CD4-positive, alpha-beta T cell treated with Interleukin-17A for 4 hours (primary cell): Measurements from ENCODE around the gene MYL12A.
"Not testable (repeated sequence)": the region's sequence is repeated elsewhere in the genome, so short reads cannot be mapped to it uniquely, and the experiment has no call there.

Experiments used
- DNase-seq: peaks from one replicate; pipeline ENCODE4 v3.0.0-alpha.2; 2020; ENCODE audit warnings: mixed read lengths

The MYL12A gene

GRCh38 chr18:3247240-3248061 lies at the start of gene MYL12A:
TSS of gene MYL12A (plus strand) at chr18:3247801. CDS start at chr18:3253248, 5,447 bp downstream.
- DNase-seq = peak; percentile 96

DNA sequence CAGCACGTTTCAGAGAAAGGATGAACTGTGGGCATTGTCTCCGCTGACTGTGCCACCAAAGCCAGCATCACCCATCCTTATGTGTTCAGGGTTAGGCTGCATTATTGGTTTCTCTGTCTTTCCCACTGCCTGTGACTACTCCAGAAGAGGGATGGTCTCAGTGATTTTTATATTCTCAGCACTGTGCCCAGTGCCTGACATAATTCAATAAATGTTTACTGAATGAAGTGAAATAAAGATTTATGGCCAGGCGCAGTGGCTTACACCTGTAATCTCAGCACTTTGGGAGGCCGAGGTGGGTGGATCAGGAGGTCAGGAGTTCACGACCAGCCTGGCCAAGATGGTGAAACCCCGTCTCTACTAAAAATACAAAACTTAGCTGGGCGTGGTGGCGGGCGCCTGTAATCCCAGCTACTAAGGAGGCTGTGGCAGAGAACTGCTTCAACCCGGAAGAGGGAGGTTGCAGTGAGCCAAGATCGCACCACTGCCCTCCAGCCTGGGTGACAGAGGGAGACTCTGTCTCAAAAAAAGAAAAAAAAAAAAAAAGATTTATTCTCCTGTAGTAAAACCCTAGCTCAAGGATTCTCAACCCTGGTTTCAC lies 49.2 kb upstream of the MYL12A start:
- DNase-seq = not testable (repeated sequence)

DNA sequence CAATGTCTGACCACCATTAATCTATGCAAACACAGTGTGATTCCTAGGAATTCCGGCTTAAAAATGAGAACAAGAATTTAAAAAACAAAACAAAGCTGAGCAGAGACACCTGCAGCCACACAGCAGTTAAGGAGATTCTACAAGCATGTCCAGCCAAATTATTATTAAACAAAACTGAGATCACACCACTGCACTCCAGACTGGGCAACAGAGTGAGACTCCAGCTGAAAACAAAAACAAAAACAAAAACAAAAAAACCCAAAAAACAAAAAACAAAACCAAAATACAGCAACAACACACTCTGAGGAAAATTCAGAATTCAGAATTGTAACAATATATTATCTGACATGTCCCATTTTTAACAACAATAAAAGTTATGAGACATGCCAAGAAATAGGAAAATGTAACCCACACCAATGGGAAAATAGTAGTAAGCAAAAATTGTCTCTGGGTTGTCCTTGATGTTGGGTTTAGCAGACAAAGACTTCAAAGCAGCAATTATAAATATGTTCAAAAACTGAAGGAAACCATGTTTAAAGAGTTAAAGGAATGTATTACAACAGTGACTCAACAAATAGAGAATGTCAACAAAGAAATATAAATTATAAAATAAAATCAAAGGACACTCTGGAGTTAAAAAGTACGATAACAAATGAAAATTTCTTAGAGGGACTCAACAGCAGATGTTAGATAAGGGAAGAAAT lies 47.5 kb upstream of the MYL12A start:
- no peak for DNase-seq

GRCh38 chr18:3205239-3205638 lies 42.4 kb upstream of the MYL12A start:
- no peak for DNase-seq

DNA sequence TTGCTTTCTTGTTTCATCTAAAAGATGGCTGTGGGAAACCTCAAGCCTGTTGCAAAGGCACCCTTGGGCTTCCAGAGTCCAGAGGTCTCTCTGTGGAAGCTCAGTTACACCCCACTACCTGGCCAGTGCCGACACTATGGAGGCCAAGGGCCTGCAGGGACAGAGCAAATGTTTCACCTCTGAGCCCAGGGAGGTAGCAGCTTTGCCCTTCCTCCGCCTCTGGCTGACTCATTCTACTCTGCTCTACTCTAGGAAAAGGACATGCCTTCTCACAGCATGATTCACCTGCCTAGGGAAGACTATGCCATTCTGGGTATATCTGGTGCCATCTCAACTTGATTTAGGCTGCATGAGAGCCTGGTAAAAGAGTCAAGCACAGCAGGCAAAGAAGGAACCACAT lies 40.0 kb upstream of the MYL12A start:
- no peak for DNase-seq

GRCh38 chr18:3209859-3210569 lies 37.6 kb upstream of the MYL12A start:
- no peak for DNase-seq

DNA sequence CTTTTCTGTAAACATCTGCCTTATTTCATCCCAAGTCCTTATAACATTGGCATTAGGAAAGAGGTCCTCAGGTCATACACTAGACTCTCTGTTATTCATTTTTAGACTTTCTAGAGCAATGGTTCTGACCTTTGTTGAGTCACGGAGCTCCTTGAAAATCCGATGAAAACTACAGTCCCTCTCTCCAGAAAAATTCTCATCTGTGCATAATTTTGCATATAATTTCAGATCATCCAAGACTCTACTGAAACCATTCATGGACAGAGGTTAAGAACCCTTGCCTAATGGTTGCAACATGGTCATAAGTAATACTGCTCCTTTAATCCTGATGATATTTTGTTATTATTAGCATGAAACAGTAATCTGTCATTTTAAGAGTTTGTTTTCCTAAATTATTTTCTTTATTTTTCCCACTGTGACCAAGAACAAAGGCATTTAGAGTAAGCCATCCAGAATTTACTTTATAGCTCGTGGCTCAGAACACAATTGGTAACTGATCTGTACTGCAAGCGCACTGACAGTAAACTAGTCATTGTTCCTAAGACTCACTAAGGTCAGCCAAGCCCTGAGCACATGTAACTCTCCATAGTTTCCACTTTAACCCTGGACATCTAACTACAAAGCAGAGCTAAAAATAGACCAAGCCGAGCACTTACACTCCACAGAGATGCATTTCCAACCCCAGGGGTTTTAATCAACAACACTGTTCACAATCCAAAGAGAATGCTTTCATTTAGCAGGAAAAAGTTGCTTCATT lies 36.2 kb upstream of the MYL12A start:
- DNase-seq = no peak

DNA sequence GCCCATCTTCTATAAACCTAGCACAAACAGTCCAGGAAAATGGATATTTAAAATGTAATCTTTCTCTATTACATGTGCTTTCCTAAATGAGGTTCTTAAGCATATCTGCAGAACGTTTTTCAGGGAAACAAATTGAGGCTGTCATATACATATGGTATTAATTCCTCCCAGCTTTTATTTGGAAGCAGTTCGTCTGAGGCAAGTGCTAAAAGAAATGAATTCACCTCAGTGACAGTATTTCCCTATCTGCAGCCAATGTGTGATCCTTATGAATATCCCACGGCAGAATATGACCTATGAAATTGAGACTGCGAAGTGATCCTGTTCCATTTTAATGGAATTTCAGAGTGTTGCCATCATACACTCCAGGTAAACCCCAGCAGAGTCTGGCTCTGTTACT lies 34.9 kb upstream of the MYL12A start:
- no peak for DNase-seq

DNA sequence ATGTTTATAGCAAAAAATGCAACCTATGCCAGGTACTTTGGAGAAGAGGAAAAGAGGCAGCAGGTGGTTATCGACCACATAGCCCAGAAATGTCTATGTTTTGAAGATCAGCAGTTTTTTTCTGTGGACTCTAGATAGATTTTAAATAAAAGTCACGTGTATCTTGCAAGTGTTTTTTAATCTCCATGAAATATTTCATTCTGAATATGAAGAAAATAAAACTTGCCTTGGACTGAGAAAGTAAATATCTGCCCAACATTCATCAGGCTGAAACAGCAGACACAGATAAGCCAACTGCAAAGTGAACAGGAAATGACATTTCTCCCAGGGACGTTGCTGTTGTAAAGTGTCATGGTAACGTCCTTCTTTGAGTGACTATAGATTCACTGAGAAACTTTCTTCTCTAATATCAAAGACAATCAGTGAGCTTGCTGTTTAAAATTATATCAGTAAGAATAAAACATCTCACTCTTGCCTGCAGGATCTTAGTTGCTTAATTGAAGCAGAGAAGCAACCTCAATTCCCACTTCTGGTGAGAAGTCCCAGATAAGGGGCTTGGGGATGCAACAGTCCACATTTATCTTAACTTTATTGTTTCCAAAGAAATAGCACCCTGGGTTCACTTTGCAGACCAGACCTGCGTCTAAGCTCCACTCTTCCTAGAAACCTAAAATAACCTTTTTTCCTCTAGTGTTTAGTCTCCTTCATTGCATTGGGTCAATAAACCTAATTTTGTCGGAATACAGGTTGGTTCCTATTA lies 34.1 kb upstream of the MYL12A start:
- DNase-seq = peak; percentile 10

DNA sequence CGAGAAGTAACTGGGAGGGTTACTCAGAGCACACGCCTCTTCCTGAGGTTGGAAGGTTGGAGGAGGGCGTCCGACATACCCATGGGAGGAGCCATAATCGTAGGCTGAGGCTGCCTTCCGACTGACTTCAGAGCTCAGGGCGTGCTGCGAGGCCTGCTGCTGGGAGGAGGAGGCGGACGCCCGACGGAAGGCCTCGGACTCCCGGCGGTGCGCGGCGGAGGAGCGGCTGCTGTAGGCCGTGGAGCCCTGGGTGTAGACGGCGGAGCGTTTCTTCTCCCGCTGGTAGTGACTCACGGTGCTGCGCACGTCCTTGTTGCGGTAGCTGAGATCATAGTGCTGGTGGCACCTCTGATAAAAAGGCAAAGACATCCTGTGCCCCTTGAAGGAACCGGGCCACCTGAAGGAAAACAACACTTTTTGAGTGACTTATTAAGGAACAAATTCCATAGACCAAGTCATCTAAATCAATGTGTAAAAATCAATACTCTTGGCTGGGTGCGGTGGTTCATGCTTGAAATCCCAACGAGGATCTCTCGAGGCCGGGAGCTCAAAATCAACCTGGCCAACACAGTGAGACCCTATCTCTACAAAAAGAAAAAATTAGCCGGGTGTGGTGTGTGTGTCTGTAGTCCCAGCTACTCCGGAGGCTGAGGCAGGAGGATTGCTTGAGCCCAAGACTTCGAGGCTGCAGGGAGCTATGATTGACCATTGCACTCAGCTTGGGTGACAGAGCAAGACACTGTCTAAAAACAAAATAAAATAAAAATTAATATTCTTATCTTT lies 32.6 kb upstream of the MYL12A start:
- no peak for DNase-seq

DNA sequence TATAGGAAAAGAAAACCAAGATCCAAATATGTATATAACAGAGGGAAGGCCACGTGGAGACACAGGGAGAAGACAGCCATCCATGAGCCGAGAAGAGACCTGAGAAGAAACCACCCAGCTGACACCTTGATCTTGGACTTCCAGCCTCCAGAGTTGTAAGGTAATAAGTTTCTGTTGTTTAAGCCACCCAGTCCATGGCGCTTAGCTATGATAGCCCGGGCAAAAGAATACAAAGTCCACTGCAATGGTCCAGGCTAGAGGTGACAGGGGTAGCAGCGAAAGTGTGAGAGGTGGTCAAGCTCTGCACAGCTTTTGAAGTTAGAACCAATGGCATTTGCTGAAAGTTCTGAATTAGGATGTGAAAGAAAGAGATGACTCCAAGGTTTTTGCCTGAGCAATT lies 30.6 kb upstream of the MYL12A start:
- no peak for DNase-seq

GRCh38 chr18:3217948-3218647 lies 29.5 kb upstream of the MYL12A start:
- no peak for DNase-seq

GRCh38 chr18:3218819-3219218 lies 28.8 kb upstream of the MYL12A start:
- DNase-seq = no peak

GRCh38 chr18:3219241-3219630 lies 28.4 kb upstream of the MYL12A start:
- no peak for DNase-seq

DNA sequence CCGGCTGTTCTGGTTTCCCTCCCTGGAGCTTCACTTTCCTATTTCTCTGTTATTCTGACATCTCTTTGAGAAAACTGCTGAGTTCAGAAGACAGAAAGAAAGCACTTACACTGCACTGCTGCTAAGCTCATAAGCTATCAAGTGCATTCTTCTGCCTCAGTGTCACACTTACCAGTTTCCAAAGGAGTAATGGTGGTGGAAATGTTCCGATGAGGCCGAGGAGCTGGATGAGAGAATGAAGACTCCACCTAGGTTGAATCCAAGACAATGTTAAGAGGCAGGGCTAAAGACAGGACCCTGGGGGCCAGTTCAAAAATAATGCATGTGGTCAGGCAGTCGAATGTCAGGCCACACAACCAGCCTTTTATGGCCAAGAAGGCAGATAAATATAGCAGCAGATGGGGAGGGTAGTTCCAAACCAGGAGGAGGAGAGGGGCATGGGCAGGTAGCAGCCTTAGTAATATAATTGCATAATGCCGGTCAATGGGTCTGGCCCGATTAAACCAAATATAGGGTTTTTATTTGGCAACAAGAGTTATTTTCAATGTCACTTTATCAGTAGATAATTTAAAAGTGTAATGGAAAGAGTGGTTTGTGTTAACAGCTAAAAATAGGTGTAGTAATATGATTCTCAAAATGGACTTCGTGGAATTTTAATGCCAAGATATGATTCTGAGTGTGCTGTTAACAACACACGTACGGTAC lies 27.8 kb upstream of the MYL12A start, which contains the start of gene MYOM1:
Gene MYOM1 (minus strand): TSS at position 338 of the 705 bp plus-strand sequence. CDS start 4,745 bp downstream, outside the sequence.
- DNase-seq = no peak

GRCh38 chr18:3220868-3221267 lies 26.7 kb upstream of the MYL12A start:
- not testable (repeated sequence) for DNase-seq

- DNase-seq = no peak
These were observed 26.1 kb upstream of the MYL12A start for GRCh38 chr18:3221496-3221895.

GRCh38 chr18:3223356-3223755 lies 24.2 kb upstream of the MYL12A start:
- DNase-seq = no peak

DNA sequence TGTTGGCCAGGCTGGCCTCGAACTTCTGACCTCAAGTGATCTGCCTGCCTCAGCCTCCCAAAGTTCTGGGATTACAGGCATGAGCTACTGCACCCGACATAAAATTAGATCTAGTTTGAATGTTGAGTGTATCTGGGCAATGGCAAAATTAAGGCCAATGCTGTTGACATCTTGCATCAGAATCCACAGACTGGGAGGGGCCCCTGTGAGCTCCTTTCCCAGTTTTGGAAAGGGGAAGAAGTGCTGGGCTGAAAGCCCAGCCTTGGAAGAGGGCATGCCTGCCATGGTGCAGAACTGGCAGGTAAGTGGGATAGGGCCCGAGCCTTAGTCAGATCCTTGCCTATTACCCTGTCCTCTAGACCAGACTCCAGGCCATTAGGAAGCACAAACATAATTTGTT lies 23.4 kb upstream of the MYL12A start:
- DNase-seq = no peak
